AG09309 (cell line): ENCODE data around the gene FMC1.
"Not testable (repeated sequence)": the region's sequence is repeated elsewhere in the genome, so short reads cannot be mapped to it uniquely, and the experiment has no call there.

Source experiments
- DNase-seq: peaks from one replicate; pipeline ENCODE4 v3.0.0-alpha.2; 2010; ENCODE audit warnings: low read depth
- H3K4me3 ChIP-seq: 2 replicates; pipeline ENCODE4 v1.5.1; 2011; ENCODE audit warnings: mild to moderate bottlenecking, low read depth, low read length, moderate library complexity; ENCODE audit not compliant: control insufficient read depth
- TF ChIP-seq, protein P1 (sequence below): IDR thresholded peaks from 2 replicates; pipeline ENCODE4 v1.5.1; 2011; ENCODE audit warnings: mild to moderate bottlenecking, low read depth, low read length, inconsistent platforms; ENCODE audit not compliant: insufficient read depth, control insufficient read depth; ENCODE audit errors: missing control alignments

FMC1 gene

GRCh38 chr7:139355320-139355719 lies 14.2 kb downstream of the FMC1 start:
- H3K4me3 ChIP-seq, result no peak overlapping the region
- DNase-seq, result no peak
- TF ChIP-seq, protein P1, sequence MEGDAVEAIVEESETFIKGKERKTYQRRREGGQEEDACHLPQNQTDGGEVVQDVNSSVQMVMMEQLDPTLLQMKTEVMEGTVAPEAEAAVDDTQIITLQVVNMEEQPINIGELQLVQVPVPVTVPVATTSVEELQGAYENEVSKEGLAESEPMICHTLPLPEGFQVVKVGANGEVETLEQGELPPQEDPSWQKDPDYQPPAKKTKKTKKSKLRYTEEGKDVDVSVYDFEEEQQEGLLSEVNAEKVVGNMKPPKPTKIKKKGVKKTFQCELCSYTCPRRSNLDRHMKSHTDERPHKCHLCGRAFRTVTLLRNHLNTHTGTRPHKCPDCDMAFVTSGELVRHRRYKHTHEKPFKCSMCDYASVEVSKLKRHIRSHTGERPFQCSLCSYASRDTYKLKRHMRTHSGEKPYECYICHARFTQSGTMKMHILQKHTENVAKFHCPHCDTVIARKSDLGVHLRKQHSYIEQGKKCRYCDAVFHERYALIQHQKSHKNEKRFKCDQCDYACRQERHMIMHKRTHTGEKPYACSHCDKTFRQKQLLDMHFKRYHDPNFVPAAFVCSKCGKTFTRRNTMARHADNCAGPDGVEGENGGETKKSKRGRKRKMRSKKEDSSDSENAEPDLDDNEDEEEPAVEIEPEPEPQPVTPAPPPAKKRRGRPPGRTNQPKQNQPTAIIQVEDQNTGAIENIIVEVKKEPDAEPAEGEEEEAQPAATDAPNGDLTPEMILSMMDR, result no peak

DNA sequence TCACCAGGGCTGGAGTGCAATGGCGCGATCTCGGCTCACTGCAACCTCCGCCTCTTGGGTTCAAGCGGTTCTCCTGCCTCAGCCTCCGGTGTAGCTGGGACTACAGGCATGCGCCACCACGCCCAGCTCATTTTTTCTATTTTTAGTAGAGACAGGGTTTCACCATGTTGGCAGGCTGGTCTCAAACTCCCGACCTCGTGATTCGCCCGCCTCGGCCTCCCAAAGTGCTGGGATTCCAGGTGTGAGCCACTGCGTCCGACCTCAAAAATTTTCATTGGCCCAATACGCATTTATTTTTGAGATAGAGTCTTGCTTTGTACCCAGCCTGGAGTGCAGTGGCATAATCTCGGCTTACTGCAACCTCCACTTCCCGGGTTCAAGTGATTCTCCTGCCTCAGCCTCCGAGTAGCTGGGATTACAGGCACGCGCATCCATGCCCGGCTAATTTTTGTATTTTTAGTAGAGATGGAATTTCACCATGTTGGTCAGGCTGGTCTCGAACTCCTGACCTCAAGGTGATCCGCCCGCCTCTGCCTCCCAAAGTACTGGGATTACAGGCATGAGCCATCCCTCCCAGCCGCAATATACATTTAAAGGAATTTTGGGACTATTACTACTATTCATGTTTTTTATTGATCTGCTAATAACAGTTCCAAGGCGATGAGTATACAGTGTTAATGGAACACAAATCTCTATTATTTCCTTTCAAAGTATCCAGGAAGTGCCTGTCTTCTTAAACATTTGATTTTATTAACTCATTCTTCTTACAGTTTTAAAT lies 16.8 kb downstream of the FMC1 start:
- not testable (repeated sequence) for H3K4me3 ChIP-seq, DNase-seq

DNA sequence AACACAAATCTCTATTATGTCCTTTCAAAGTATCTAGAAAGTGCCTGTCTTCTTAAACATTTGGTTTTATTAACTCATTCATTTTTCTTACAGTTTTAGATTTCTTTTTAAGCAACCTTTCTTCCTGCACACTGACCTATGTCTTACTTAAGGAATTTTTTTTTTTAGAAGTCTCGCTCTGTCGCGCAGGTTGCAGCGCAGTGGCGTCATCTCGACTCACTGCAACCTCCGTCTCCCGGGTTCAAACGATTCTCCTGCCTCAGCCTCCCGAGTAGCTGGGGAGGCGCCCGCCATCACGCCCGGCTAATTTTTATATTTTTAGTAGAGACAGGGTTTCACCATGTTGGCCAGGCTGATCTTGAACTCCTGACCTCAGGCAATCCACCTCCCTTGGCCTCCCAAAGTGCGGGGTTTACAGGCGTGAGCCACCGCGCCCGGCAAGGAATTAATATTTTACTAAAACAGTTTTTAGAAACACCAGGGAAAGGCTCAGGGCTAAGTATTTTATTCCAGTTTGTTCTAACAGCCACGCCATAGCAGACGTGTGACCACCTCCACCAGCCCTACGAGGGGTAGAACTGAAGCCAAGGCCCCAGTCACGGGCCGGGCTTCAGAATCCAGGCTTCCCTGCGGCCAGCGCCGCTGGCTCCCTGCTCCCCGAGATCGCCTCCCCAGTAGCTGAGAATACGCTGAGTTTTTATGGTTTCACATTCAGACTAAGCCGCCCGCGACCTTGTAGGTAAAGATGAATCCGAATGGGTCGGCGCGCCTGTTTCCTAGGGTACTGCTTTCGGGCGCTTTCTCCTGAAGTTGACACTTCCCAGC lies 17.6 kb downstream of the FMC1 start:
- no peak for DNase-seq
- H3K4me3 ChIP-seq, result peak overlapping the region; percentile 87

DNA sequence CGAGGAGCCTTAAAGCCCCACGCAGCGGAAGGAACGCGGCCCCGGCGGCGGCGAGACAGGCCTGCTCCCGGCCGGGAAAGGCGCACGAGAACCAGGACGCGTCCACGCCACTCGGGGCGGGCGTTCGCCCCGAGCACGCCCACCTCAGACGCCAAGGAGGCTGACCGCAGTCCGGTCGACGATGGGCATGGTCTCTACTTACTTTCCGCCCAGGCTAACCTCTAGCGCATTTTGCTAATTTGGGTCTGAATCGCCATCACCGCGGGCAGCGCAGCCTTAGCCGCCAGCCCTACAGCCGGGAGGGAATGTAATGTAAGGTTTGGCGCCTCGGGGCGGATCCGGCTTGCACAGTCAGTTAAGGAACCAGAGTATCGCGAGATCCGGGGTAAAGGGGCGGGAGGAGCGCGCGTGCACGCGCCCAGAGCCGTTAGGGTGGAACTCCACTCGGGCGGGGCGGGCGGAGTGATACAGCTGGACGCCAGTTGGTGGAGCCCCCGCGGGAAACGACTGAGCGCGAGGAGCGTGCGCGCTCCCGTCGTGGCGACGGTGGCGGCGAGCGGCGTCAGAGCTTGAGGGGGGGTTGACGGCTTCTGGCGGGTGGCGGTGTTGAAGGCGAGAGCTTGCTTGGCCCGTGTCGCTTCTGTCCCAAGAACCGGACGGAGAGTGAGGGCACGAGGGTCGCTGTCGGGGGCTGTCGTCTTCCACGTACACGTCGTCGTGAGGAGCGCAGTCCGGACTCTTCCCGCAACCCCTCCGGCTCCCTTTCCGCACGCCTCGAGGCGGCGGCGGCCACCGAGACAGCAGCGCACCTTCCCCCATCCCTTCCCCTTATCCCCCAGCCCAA lies 18.5 kb downstream of the FMC1 start, which contains the start of gene LUC7L2:
LUC7L2 (plus strand) TSS at position 529 of the 844 bp plus-strand sequence. CDS start 368 bp downstream, outside the sequence.
- TF ChIP-seq, protein P1, result no peak
- peak; percentile 92 for DNase-seq
- peak within 1 kb of the TSS; percentile 87 for H3K4me3 ChIP-seq

More for the DNA sequence above, 17.6 kb downstream of the FMC1 start:
- TF ChIP-seq, protein P1, result no peak

- peak overlapping the region; percentile 87 for H3K4me3 ChIP-seq
- TF ChIP-seq, protein P1, result no peak
- DNase-seq, result peak; percentile 60
Measured at GRCh38 chr7:139360210-139360947, 19.2 kb downstream of the FMC1 start.

DNA sequence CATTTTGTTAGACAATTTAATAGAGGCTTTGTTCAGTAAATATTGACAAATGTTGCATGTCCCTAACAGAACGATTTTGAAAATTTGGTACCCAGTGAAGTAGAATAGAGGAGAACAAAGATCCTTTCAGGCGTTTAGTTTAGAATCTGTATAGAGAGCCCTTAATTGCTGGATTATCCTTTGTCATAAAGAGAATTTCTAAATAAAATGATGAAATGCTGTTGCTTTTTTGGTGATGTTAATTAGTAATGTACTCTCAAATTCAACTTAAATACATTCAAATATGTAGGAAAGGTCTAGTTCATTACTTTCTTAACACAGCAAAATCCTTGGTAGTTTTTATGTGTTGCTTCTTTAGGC lies 19.8 kb downstream of the FMC1 start:
- TF ChIP-seq, protein P1, result no peak
- H3K4me3 ChIP-seq, result peak overlapping the region; percentile 87
- no peak for DNase-seq
